UCSD-AML1 (cell line): ENCODE measurements around the gene JAZF1.
"Not testable (repeated sequence)": the region's sequence is repeated elsewhere in the genome, so short reads cannot be mapped to it uniquely, and the experiment has no call there.

Experiments used
- DNase-seq: peaks from one replicate; lab custom pipeline; 2025; ENCODE audit not compliant: unreplicated experiment; lab: John Stamatoyannopoulos, UW

JAZF1 gene

GRCh38 chr7:28015169-28015568 lies 165.4 kb downstream of the JAZF1 start:
- DNase-seq = no peak

DNA sequence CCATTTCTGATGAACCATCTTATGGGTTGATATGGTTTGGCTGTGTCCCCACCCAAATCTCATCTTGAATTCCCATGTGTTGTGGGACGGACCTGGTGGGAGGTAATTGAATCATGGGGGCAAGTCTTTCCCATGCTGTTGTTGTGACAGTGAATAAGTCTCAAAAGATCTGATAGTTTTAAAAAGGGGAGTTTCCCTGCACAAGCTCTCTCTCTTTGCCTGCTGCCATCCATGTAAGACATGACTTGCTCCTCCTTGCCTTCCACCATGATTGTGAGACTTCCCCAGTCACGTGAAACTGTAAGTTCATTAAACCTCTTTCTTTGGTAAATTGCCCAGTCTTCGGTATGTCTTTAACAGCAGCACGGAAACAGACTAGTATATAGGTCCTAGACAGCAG lies 166.3 kb downstream of the JAZF1 start:
- DNase-seq = not testable (repeated sequence)

DNA sequence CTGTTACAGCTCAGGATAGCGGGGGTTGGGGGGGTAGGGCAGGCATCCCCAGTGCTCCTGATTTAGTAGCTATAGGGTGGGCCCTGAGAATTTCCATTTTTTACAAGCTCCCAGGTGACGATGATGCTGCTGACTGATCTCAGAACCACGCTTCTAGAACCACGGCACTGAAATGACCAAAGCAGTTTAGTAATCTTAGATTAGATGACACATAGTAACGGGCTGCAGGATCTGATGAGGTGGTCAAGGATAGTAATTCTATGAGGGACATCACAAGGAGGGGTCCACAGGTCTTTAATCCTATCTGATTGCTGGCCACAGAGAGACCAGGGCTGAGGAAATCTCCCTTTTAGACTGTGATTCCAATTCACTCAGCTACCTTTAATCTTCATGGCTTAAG lies 167.2 kb downstream of the JAZF1 start:
- DNase-seq = no peak

GRCh38 chr7:28013019-28013418 lies 167.6 kb downstream of the JAZF1 start:
- DNase-seq = no peak

GRCh38 chr7:28008911-28009310 lies 171.7 kb downstream of the JAZF1 start:
- DNase-seq = no peak

- DNase-seq = no peak
These were observed 172.4 kb downstream of the JAZF1 start for GRCh38 chr7:28008171-28008570.

DNA sequence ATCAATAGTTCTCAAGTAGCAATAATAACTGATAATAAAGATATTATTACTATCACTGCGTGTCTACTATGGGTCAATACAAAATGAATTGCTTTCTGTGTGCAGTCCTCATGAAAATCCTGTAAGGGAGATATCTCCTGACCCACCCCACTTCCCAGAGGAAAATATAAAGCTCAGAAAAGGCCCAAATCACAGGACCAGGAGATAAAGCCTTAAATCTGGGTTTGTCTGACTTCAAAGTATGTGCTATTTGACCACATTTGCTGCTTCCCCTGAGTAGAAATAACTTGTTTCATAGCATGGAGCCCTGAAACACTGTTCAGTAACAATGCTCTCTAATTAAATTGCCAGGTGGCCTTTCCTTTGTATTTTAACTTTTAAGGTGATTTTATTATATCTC lies 174.1 kb downstream of the JAZF1 start:
- no peak for DNase-seq

DNA sequence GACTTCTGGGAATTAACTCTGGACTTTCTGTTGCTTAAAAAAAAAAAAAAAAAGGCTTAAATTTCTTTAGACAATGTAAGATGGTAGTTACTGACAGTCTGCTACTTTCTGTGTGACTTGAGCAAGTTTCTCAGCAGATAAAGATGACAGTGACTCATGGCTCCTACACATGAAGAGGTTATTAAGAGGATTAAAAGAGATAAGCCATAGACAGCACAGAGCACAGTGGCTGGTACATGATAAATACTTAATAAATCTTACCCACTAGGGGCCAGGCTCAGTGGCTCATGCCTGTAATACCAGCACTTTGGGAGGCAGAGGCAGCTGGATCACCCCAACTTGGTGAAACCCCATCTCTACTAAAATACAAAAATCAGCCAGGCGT lies 174.8 kb downstream of the JAZF1 start:
- no peak for DNase-seq

DNA sequence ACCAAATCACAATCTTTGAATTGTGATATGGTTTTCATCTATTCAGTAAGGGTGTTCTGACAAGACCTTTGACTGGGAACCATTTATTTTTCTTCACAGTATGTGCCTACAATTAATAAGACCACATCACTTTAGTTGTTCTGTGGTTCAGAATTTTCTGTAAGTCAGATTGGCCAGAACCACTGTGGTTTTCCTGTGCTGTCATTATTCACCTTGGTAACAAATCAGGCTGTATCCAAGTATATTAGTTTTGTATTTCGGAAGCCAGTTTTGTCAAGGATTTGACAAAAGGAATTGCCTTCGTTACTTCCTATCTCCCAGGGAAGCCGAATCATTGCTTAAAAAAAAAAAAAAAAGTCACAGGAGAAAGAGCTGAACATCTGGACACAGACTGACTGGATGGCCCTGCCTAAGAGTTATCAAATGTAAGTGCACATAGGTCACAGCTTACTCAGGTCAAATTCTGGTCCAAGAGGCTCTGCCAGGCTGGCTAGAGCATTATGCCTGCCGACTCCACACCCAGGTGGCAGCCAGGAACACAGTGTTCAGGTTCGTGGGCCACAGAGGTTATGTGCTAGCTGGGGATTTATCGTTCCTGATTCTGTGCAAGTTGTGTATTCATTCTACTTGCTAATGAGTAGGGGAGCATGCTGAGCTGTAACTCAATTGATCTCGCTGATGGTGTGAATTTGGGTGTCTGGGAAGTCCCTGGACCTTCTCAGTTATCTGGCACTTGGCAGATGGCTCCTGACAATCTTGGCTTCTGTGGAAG lies 175.3 kb downstream of the JAZF1 start:
- DNase-seq = no peak

DNA sequence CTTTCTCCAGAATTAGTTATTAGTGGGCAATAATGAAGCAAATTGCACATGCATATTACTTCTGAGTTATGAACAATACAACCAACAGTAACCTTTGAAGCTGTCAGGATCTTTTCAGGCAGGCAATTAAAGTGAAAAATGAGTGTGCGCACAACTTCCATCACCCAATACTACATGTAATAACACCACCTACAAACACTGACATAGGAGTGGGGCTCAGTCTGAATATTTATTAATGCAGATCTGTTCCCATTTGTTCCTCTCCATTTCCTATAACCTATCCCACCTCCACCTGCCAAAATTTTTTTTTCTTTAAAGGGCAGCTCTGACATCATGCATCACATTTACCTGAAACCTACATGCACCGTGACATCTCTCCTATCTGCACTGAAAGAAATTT lies 177.2 kb downstream of the JAZF1 start:
- DNase-seq = no peak

DNA sequence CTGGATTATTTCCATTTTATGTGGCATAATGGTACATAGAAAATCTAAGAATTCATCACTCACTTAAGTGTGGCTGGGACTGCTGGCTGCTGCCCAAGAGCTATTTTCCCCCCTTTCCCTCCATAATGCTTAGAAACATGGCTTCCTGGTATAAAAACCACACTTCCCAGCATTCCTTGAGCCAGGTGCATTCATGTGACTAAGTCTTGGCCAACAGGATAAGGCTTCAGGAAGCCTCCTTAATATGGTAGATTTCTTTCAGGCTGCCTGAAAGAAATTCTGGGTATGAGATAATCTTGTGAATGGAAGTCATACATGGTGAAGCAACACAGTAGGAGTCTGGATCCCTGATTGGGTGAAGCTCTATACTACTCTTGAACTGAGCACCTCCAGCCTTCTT lies 178.0 kb downstream of the JAZF1 start:
- DNase-seq = no peak

DNA sequence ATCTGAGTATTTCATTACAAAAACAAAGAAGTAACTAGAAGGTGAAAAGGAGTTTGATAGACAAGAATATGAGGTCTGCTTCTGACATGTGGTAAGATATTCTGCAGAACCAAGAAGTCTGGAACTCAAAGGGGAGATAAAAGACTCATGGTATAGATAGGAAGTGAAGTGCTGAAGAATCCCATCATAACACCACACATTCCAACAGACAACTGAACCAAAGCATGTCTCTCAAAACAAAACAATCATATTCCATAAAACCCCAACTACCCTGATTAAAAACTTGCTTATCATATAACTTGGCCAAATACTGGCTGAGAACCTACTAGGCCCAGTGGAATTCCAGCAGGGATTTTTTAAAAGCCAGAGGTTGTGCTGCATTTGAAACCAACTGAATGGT lies 178.7 kb downstream of the JAZF1 start:
- DNase-seq = no peak

DNA sequence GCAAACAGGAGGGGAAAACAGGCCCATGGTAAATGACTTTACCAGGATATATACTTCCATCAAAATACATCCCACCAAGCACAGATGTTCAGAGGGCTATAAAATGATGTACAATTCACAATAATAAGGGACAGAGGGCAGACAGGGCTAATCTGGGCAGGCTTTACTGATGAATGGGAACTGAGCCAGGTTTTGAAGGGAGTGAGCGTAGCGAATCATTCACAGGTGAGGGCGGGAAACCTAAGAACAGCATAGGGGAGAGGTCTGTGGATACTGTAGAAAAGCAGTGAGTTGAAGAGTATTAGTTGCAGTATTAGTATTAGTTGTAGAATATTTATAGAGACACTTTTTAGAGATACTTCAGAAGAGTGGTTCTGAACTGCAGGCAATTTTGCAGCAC lies 180.8 kb downstream of the JAZF1 start:
- no peak for DNase-seq

GRCh38 chr7:27998382-27998781 lies 182.2 kb downstream of the JAZF1 start:
- no peak for DNase-seq

DNA sequence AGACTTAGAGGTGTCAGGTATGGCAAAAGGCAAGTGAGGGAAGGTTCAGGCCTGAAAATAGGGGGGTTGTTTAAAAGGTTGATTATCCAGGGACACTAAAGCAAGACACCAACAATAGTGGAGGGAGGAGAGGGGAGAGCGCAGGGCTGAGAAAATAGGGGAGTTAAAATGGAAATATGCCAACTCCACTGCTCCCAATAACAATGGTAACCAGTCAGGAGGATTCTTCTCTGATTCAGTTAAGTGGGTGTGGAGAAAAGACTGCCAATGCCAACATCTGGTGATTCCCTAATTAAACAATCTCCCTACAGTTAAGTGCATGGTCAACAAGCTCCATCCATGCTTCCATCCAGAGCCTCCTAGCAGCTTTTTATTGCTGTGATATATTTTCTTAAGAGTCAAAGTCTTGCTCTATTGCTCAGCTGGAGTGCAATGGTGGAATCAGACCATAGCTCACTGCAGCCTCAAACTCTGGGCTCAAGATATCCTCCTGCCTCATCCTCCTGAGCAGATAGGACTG lies 183.3 kb downstream of the JAZF1 start:
- no peak for DNase-seq

DNA sequence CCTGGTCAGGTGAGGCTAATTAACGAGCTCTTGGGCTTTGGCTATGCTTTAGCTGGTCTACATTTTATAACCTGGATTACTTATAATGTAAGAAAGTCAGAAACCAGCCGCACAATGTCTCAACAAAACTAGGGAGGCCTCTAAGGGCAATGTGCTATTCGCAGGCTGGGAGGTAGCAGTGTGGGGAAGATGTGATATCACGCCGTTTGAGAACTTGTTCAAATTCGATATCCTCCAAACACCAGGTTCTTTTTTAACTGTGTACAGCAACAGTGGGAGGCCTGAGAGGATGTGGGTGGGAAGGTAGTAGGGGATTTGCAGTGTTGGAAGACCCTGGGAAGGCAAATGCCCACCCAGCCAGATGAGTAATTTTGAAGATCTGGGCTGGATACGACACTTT lies 184.5 kb downstream of the JAZF1 start:
- DNase-seq = no peak

DNA sequence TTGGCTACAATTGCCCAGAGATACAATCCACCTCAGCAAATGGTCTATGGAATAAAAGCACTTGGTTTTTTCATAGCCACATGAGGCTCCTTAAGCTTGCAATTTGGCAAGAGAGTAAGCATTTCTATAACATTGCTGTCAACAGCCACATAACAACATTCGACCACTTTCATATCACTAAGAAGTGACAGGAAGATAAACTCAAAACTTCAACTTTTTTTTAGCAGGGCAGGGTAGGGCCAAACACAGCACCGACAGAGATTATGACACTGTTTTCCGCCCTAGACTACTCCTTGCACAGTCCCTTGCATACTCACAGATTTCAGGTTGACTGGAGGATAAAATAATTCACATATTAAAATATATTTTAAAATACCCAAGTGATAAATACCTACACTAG lies 185.4 kb downstream of the JAZF1 start:
- no peak for DNase-seq

DNA sequence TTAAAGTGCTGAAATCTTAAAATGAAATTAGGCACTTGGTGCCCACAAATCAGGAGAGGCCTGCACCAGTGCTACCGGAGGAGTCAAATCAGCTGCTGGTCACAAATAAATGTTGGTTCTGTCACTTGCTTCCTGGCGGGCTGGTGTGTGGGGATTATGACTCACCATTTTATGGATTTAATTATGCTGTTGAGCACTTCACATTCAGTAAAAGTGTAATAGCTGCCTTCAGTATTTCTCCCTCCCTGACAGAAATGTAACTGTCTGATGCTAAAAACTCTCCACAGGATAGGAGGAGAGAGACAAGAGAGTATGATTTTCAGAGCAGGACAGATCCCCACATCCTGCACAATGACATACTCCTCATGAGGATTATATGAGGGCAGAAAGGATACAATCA lies 186.0 kb downstream of the JAZF1 start:
- DNase-seq = no peak

DNA sequence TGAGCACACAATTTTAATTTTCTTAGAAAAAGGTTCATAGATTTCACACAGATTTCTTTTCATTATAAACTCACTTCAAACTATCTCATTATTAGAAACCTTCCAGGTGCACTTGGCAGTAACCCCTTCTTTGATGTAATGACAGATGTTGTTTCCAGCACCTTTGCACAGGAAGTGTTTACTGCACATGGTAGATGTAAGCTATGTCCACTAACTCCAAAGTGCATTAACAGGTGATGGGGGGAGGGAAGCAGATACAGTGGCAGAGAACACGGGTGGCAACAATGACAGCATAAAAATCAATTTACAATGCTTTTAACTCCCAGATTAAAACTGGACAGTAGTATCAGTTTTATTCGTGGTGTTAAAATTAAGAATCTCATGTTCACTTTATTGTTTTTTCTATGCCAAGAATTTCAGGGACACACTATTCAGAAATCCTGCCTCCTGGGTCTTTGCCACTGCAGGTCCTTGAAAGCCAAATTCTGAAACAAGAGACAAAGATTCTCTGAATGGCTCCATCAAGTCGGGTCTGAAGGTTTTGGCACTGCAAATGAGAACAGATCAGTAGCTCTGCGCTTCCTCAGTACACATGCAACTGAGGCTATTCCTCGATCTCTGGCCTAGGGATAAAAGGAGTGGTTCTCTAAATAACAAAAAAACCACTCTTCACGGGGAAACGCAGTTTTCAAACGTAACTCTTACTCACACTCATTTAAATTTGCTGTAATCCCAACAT lies 187.7 kb downstream of the JAZF1 start:
- DNase-seq = no peak

- no peak for DNase-seq
These were observed 188.5 kb downstream of the JAZF1 start for GRCh38 chr7:27992097-27992496.

- no peak for DNase-seq
These were observed 189.5 kb downstream of the JAZF1 start for GRCh38 chr7:27991006-27991528.

DNA sequence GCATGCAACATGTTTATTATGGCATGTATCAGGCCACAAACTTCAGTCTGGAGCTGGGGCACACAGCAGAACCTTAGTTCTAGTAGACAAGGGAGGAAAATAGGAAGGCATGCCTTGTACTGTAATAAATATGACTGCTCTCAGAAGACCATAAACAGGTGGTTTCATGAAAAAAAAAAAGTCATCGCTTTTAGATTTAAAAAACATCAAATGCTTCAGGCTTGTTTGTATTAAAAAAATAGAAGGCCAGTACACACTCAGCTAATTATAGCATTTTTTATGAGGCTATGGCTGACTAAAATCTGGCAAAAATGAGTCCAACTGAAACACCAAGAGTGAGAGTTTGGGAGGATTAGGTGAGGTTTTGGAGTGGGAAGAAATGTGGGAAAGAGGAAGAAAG lies 204.1 kb downstream of the JAZF1 start:
- no peak for DNase-seq
